Stimulated activated CD8-positive, alpha-beta memory T cell treated with anti-CD3 and anti-CD28 coated beads, Interleukin-7, amount 100 ng/mL, for 48 hours (primary cell): Measurements from ENCODE around the gene FXYD3.
"Not testable (repeated sequence)": the region's sequence is repeated elsewhere in the genome, so short reads cannot be mapped to it uniquely, and the experiment has no call there.

Source experiments
- DNase-seq, 2 donors: peaks; one replicate each; pipeline ENCODE4 v3.0.0-alpha.2; 2020; ENCODE audit warnings: low read depth in 1 of 2; ENCODE audit errors: extremely low read depth in 1 of 2

Gene FXYD3

GRCh38 chr19:35123573-35123972 is 8.0 kb downstream of the FXYD3 start:
- DNase-seq = no peak

GRCh38 chr19:35124098-35125060 is 8.8 kb downstream of the FXYD3 start:
- peak; percentile 74 to 80 for DNase-seq

GRCh38 chr19:35125270-35125717 is 9.7 kb downstream of the FXYD3 start:
- no peak for DNase-seq

GRCh38 chr19:35125749-35126623 is 10.4 kb downstream of the FXYD3 start:
- DNase-seq = no peak

- DNase-seq = no peak
These were observed 11.0 kb downstream of the FXYD3 start for GRCh38 chr19:35126624-35126959.

- no peak for DNase-seq
These were observed 12.2 kb downstream of the FXYD3 start for GRCh38 chr19:35127871-35128270.

- DNase-seq = no peak
These were observed 12.9 kb downstream of the FXYD3 start for GRCh38 chr19:35128398-35129057.

- not testable (repeated sequence) for DNase-seq
These were observed 14.2 kb downstream of the FXYD3 start for GRCh38 chr19:35129724-35130274.

GRCh38 chr19:35130761-35131720 is 15.4 kb downstream of the FXYD3 start:
- no peak for DNase-seq

- no peak for DNase-seq
These were observed 16.6 kb downstream of the FXYD3 start for GRCh38 chr19:35132254-35132653.

GRCh38 chr19:35133826-35134225 is 18.2 kb downstream of the FXYD3 start:
- DNase-seq = no peak

- no peak for DNase-seq
These were observed 19.1 kb downstream of the FXYD3 start, which contains the start of gene LGI4 for GRCh38 chr19:35134601-35135242. Gene LGI4, minus strand, starts transcription at chr19:35135059. Its CDS starts 379 bp downstream, at chr19:35134680.

GRCh38 chr19:35135389-35135909 is 19.8 kb downstream of the FXYD3 start:
- DNase-seq = peak; percentile 43 to 55

GRCh38 chr19:35136231-35136630 is 20.6 kb downstream of the FXYD3 start:
- DNase-seq = no peak

GRCh38 chr19:35136977-35137702 is 21.5 kb downstream of the FXYD3 start:
- DNase-seq = no peak

- no peak for DNase-seq
These were observed 22.8 kb downstream of the FXYD3 start, which contains the start of gene FXYD1 for GRCh38 chr19:35138305-35138892. Gene FXYD1, plus strand, starts transcription at chr19:35138824. Its CDS starts 1,256 bp downstream, at chr19:35140080.

GRCh38 chr19:35140207-35140961 is 24.8 kb downstream of the FXYD3 start:
- no peak for DNase-seq
